ENCODE results near the gene ATP1A3. TPM values are rescaled to one million over a fixed set of nuclear protein-coding genes. Genes with fewer than 3 reads are reported as not detected.
"Not testable (repeated sequence)": the region's sequence is repeated elsewhere in the genome, so short reads cannot be mapped to it uniquely, and the experiment has no call there.

The ATP1A3 gene
- polyA plus RNA-seq, 1 donor from 2014 or later: 36.2 TPM

GRCh38 chr19:41994521-41994971 is 516 bp upstream of the ATP1A3 start:
- Histone ChIP-seq H3K27me3 (ENCODE audit: insufficient read depth, low read depth, low read length) (no peaks in the 10 kb centered on the region), H3K9me3 (ENCODE audit: low read length) (no peaks in the 10 kb centered on the region), H3K79me2 (replicated peaks; ENCODE audit: insufficient read depth, low read length) (peaks cover 44% of the 10 kb centered on the region)

GRCh38 chr19:41991925-41992569 is 2.0 kb downstream of the ATP1A3 start:
- not testable (repeated sequence) for H3K27me3 ChIP-seq (ENCODE audit: insufficient read depth, low read depth, low read length); H3K9me2 ChIP-seq (ENCODE audit: insufficient read depth, low read length); H3K27ac ChIP-seq (ENCODE audit: low read length); H3K36me3 ChIP-seq (ENCODE audit: insufficient read depth, low read length); H2AFZ ChIP-seq (ENCODE audit: low read depth, low read length); H3K9me3 ChIP-seq (ENCODE audit: low read length); H4K20me1 ChIP-seq (ENCODE audit: insufficient read depth); H3F3A ChIP-seq (ENCODE audit: insufficient read depth, low read length, poor library complexity, severe bottlenecking)
- Histone ChIP-seq H3K4me3 (ENCODE audit: low read length) (peak overlapping the region; percentile 100), H3K9ac (ENCODE audit: low read length) (peak overlapping the region; percentile 95), H3K79me2 (replicated peaks; ENCODE audit: insufficient read depth, low read length) (peaks cover 48% of the 10 kb centered on the region), H3K4me2 (ENCODE audit: low read length) (peak overlapping the region; percentile 60)

More at GRCh38 chr19:41994521-41994971, 516 bp upstream of the ATP1A3 start:
- TF ChIP-seq RAD21 (conservative IDR thresholded peaks at IDR 0.05): no peak
- peak; percentile 0 for TF ChIP-seq POLR2AphosphoS5 (IDR thresholded peaks at IDR 0.05)
- TF ChIP-seq EP300 (conservative IDR thresholded peaks at IDR 0.05; ENCODE audit: poor library complexity, severe bottlenecking): no peak
- H3K9me2 ChIP-seq (ENCODE audit: insufficient read depth, low read length): no peaks in the 10 kb centered on the region
- H3K4me2 ChIP-seq (ENCODE audit: low read length): peak overlapping the region; percentile 89
- H2AFZ ChIP-seq (ENCODE audit: low read depth, low read length): no peak overlapping the region
- H3K36me3 ChIP-seq (ENCODE audit: insufficient read depth, low read length): no peaks in the 10 kb centered on the region
- peak overlapping the region; percentile 95 for H3K9ac ChIP-seq (ENCODE audit: low read length)
- peaks cover 10% of the 10 kb centered on the region for H3F3A ChIP-seq (ENCODE audit: insufficient read depth, low read length, poor library complexity, severe bottlenecking)
- H3K4me3 ChIP-seq (ENCODE audit: low read length): peak overlapping the region; percentile 100
- peaks cover 3% of the 10 kb centered on the region for H4K20me1 ChIP-seq (ENCODE audit: insufficient read depth)
- H3K27ac ChIP-seq (ENCODE audit: low read length): peak overlapping the region; percentile 99

GRCh38 chr19:41991025-41991424 is 3.0 kb downstream of the ATP1A3 start:
- Histone ChIP-seq H4K20me1 (ENCODE audit: insufficient read depth) (peaks cover 3% of the 10 kb centered on the region), H3K4me3 (ENCODE audit: low read length) (no peak overlapping the region), H3K79me2 (replicated peaks; ENCODE audit: insufficient read depth, low read length) (peaks cover 48% of the 10 kb centered on the region), H3K27me3 (ENCODE audit: insufficient read depth, low read depth, low read length) (no peaks in the 10 kb centered on the region), H3K4me2 (ENCODE audit: low read length) (no peak overlapping the region), H2AFZ (ENCODE audit: low read depth, low read length) (no peak overlapping the region), H3F3A (ENCODE audit: insufficient read depth, low read length, poor library complexity, severe bottlenecking) (no peaks in the 10 kb centered on the region), H3K9ac (ENCODE audit: low read length) (no peak overlapping the region), H3K9me2 (ENCODE audit: insufficient read depth, low read length) (no peaks in the 10 kb centered on the region), H3K9me3 (ENCODE audit: low read length) (no peaks in the 10 kb centered on the region), H3K27ac (ENCODE audit: low read length) (no peak overlapping the region), H3K36me3 (ENCODE audit: insufficient read depth, low read length) (no peaks in the 10 kb centered on the region)
- no peak for TF ChIP-seq POLR2AphosphoS5 (IDR thresholded peaks at IDR 0.05)
- TF ChIP-seq EZH2 (IDR thresholded peaks at IDR 0.05; ENCODE audit: borderline replicate concordance, insufficient read depth, low read length, poor library complexity, severe bottlenecking): no peak
- TF ChIP-seq CTCF (IDR thresholded peaks at IDR 0.05; ENCODE audit: poor library complexity, severe bottlenecking): no peak
- TF ChIP-seq RAD21 (conservative IDR thresholded peaks at IDR 0.05): no peak
- TF ChIP-seq SMC3 (conservative IDR thresholded peaks at IDR 0.05; ENCODE audit: poor library complexity): no peak
- no peak for TF ChIP-seq EP300 (conservative IDR thresholded peaks at IDR 0.05; ENCODE audit: poor library complexity, severe bottlenecking)
- TF ChIP-seq TAF1 (IDR thresholded peaks at IDR 0.05; ENCODE audit: low read depth): no peak
- TF ChIP-seq MXI1 (conservative IDR thresholded peaks at IDR 0.05; ENCODE audit: poor library complexity, severe bottlenecking): no peak
- TF ChIP-seq REST (IDR thresholded peaks at IDR 0.05; ENCODE audit: borderline replicate concordance): no peak
